ENCODE results near the gene IGSF21. TPM values are rescaled to one million over a fixed set of nuclear protein-coding genes. Genes with fewer than 3 reads are reported as not detected.

IGSF21 gene
- total and polyA plus RNA-seq, 2 donors (not counting 1 experiment from before 2014, with no cell fraction given) = not detected

GRCh38 chr1:18069903-18070302, 37.7 kb upstream of the IGSF21 start:
- H3K9me3 ChIP-seq (ENCODE audit: control extremely low read depth in 1 of 3, control insufficient read depth in 2 of 3, insufficient read depth in 1 of 3, low read length in 2 of 3) = no peaks in the 10 kb centered on the region
- Mint-ChIP-seq H3K27me3 (peaks cover 22% of the 10 kb centered on the region), H3K4me1 (no peaks in the 10 kb centered on the region), H3K4me3 (no peak overlapping the region), H3K27ac (no peak overlapping the region), H3K9me3 (ENCODE audit: insufficient read depth) (no peaks in the 10 kb centered on the region)
- no peaks in the 10 kb centered on the region for H4K20me1 ChIP-seq (ENCODE audit: control insufficient read depth, insufficient read depth, low read length, poor library complexity, severe bottlenecking)
- ATAC-seq (ENCODE audit: low read depth) (no peak), DNase-seq (no peak)
- TF ChIP-seq CTCF (IDR thresholded peaks at IDR 0.05) (no peak), EZH2 (IDR thresholded peaks at IDR 0.05; ENCODE audit: borderline replicate concordance, insufficient read depth, low read depth, low read length, poor library complexity, severe bottlenecking) (no peak)
- no peaks in the 10 kb centered on the region for H3K36me3 ChIP-seq (replicated peaks in 1 of 2; ENCODE audit: control extremely low read depth in 1 of 2, control insufficient read depth in 1 of 2, extremely low read depth in 1 of 2, insufficient read depth in 2 of 2, low read length in 1 of 2)
- no peak overlapping the region for H3K9ac ChIP-seq (ENCODE audit: low read length)
- intact Hi-C loops (cut with micrococcal nuclease) = no loop called here
- 67% methylated on average over 2 of the region's 4 CpGs for WGBS (ENCODE audit: insufficient coverage)
- no peaks in the 10 kb centered on the region for H3K4me1 ChIP-seq (ENCODE audit: control insufficient read depth in 2 of 2, insufficient read depth in 2 of 2, low read length in 2 of 2)
- no peak overlapping the region for H3K4me2 ChIP-seq (replicated peaks; ENCODE audit: low read depth, low read length, poor library complexity, severe bottlenecking)
- no peaks in the 10 kb centered on the region for H3K27me3 ChIP-seq (replicated peaks in 1 of 4; ENCODE audit: control extremely low read depth in 1 of 4, control insufficient read depth in 3 of 4, insufficient read depth in 4 of 4, low read length in 3 of 4)
- H3K79me2 ChIP-seq (ENCODE audit: control insufficient read depth, insufficient read depth, low read length) = no peaks in the 10 kb centered on the region
- no peak overlapping the region for H2AFZ ChIP-seq (ENCODE audit: insufficient read depth, low read depth, low read length, poor library complexity, severe bottlenecking)
- POLR2A ChIA-PET = no interaction called here
- CTCF ChIA-PET = no interaction called here
- H3K4me3 ChIP-seq (ENCODE audit: control extremely low read depth in 1 of 5, extremely low read depth in 1 of 5, insufficient read depth in 1 of 5, low read depth in 2 of 5, low read length in 4 of 5) = no peak overlapping the region
- H3K27ac ChIP-seq (ENCODE audit: low read length in 2 of 2) = no peak overlapping the region

GRCh38 chr1:18072066-18072465, 35.5 kb upstream of the IGSF21 start:
- no peak overlapping the region for H3K4me3 ChIP-seq (ENCODE audit: control extremely low read depth in 1 of 5, extremely low read depth in 1 of 5, insufficient read depth in 1 of 5, low read depth in 2 of 5, low read length in 4 of 5)
- no peaks in the 10 kb centered on the region for H3K9me3 ChIP-seq (ENCODE audit: control extremely low read depth in 1 of 3, control insufficient read depth in 2 of 3, insufficient read depth in 1 of 3, low read length in 2 of 3)
- H3K79me2 ChIP-seq (ENCODE audit: control insufficient read depth, insufficient read depth, low read length) = no peaks in the 10 kb centered on the region
- no peaks in the 10 kb centered on the region for H3K27me3 ChIP-seq (replicated peaks in 1 of 4; ENCODE audit: control extremely low read depth in 1 of 4, control insufficient read depth in 3 of 4, insufficient read depth in 4 of 4, low read length in 3 of 4)
- POLR2A ChIA-PET = no interaction called here
- H3K27ac ChIP-seq (ENCODE audit: low read length in 2 of 2) = no peak overlapping the region
- Mint-ChIP-seq H3K4me1 (no peaks in the 10 kb centered on the region), H3K27ac (no peak overlapping the region), H3K9me3 (ENCODE audit: insufficient read depth) (no peaks in the 10 kb centered on the region), H3K27me3 (peaks cover 12% of the 10 kb centered on the region), H3K4me3 (no peak overlapping the region)
- ATAC-seq (ENCODE audit: low read depth) = no peak
- WGBS (ENCODE audit: insufficient coverage) = 86% methylated on average over 9 of the region's 9 CpGs
- intact Hi-C loops (cut with micrococcal nuclease) = no loop called here
- no peaks in the 10 kb centered on the region for H3K36me3 ChIP-seq (replicated peaks in 1 of 2; ENCODE audit: control extremely low read depth in 1 of 2, control insufficient read depth in 1 of 2, extremely low read depth in 1 of 2, insufficient read depth in 2 of 2, low read length in 1 of 2)
- TF ChIP-seq CTCF (IDR thresholded peaks at IDR 0.05) (no peak), EZH2 (IDR thresholded peaks at IDR 0.05; ENCODE audit: borderline replicate concordance, insufficient read depth, low read depth, low read length, poor library complexity, severe bottlenecking) (no peak)
- no peaks in the 10 kb centered on the region for H4K20me1 ChIP-seq (ENCODE audit: control insufficient read depth, insufficient read depth, low read length, poor library complexity, severe bottlenecking)
- no peak overlapping the region for H3K9ac ChIP-seq (ENCODE audit: low read length)
- H3K4me1 ChIP-seq (ENCODE audit: control insufficient read depth in 2 of 2, insufficient read depth in 2 of 2, low read length in 2 of 2) = no peaks in the 10 kb centered on the region
- H2AFZ ChIP-seq (ENCODE audit: insufficient read depth, low read depth, low read length, poor library complexity, severe bottlenecking) = no peak overlapping the region
- DNase-seq = no peak
- no peak overlapping the region for H3K4me2 ChIP-seq (replicated peaks; ENCODE audit: low read depth, low read length, poor library complexity, severe bottlenecking)
- CTCF ChIA-PET = no interaction called here
